Ovary (tissue), 3 donors: ENCODE data around the gene E2F2.

Experiments
- CTCF ChIP-seq, 3 donors: fragments of 450-650 bp in 2 of 3; fragments of 200-600 bp in 1 of 3; IDR thresholded peaks; one replicate each; pipeline versions ENCODE4 v1.5.1 to v1.8.0; 2016 to 2022; ENCODE audit warnings: antibody characterized with exemption in 3 of 3, mild to moderate bottlenecking in 1 of 3
- EP300 ChIP-seq: sonication (generic); formaldehyde crosslinking; IDR thresholded peaks from one replicate; pipeline ENCODE4 v1.6.1; 2017; ENCODE audit warnings: antibody characterized with exemption
- POLR2A ChIP-seq: fragments of 450-650 bp; IDR thresholded peaks from one replicate; pipeline ENCODE4 v1.6.1; 2017; ENCODE audit warnings: antibody characterized with exemption, mild to moderate bottlenecking, moderate library complexity
- donor health status: DM: no; HTN: no; CAD: no.

- TF ChIP-seq CTCF (IDR thresholded peaks at IDR 0.05) (no peak), POLR2A (no peak), EP300 (no peak)
Observed at GRCh38 chr1:23558872-23559135, 27.8 kb upstream of the E2F2 start.
